Esophagus squamous epithelium (tissue), 5 donors: ENCODE measurements around the gene MAN2A2. TPM values are rescaled to one million over a fixed set of nuclear protein-coding genes. Genes with fewer than 3 reads are reported as not detected.

ENCODE experiments used
- DNase-seq: peaks from one replicate; lab custom pipeline; 2025; lab: John Stamatoyannopoulos, UW
- H3K27ac ChIP-seq, 4 donors: fragments of 200-600 bp; sonication (generic); one replicate each; pipeline ENCODE4 v1.5.1; 2016 to 2019; ENCODE audit warnings: mild to moderate bottlenecking in 1 of 4
- H3K27me3 ChIP-seq, 4 donors: fragments of 200-600 bp; sonication (generic); 1 replicate in 3 of 4; 2 replicates in 1 of 4; pipeline versions ENCODE4 v1.5.1 to v1.6.0; 2017 to 2021; ENCODE audit warnings: antibody characterized with exemption in 1 of 4
- H3K36me3 ChIP-seq, 3 donors: fragments of 200-600 bp; sonication (generic); one replicate each; pipeline ENCODE4 v1.5.1; 2016 to 2019
- H3K4me1 ChIP-seq, 3 donors: fragments of 200-600 bp; sonication (generic); one replicate each; pipeline ENCODE4 v1.5.1; 2017 to 2019
- H3K4me3 ChIP-seq, 4 donors: fragments of 200-600 bp; sonication (generic); 1 replicate in 3 of 4; 2 replicates in 1 of 4; pipeline ENCODE4 v1.5.1; 2016 to 2019; ENCODE audit warnings: mild to moderate bottlenecking in 2 of 4, moderate library complexity in 1 of 4
- H3K9me3 ChIP-seq, 3 donors: fragments of 200-600 bp; sonication (generic); one replicate each; pipeline ENCODE4 v1.5.1; 2016 to 2019
- POLR2A ChIP-seq, 4 donors: fragments of 450-650 bp; IDR thresholded peaks; one replicate each; pipeline ENCODE4 v1.6.1; 2017; ENCODE audit warnings: antibody characterized with exemption in 4 of 4, mild to moderate bottlenecking in 4 of 4, moderate library complexity in 3 of 4
- WGBS, 2 donors: methylation state at CpG; one replicate each; pipeline ENCODE4 v1.1.5; 2018; 5-methylcytosine and 5-hydroxymethylcytosine counted together
- intact Hi-C: fragments of 100-400 bp; cut with DNase I; formaldehyde crosslinking; loops from one replicate; pipeline ENCODE4 v1.15.0; 2022
- total RNA-seq, 4 donors: library from RNA; depleted of rRNA; stranded (reverse); fragments of >200 nt; gene quantifications; one replicate each; pipeline ENCODE4 v1.1.0, GENCODE V29; 2016
- TF ChIP-seq, protein P1 (sequence below), 6 experiments: fragments of 450-650 bp in 4 of 6; fragments of 200-600 bp in 2 of 6; sonication (generic) in 2 of 6; IDR thresholded peaks; one replicate each; pipeline ENCODE4 v1.5.1; 2016 to 2019; ENCODE audit warnings: antibody characterized with exemption in 6 of 6, mild to moderate bottlenecking in 4 of 6, moderate library complexity in 4 of 6
- donor health status: DM: yes; HTN: yes; CAD: no.

Gene MAN2A2
- total RNA-seq, 4 donors from 2014 or later, result 9.9 to 25.2 (median 12.1) TPM

DNA sequence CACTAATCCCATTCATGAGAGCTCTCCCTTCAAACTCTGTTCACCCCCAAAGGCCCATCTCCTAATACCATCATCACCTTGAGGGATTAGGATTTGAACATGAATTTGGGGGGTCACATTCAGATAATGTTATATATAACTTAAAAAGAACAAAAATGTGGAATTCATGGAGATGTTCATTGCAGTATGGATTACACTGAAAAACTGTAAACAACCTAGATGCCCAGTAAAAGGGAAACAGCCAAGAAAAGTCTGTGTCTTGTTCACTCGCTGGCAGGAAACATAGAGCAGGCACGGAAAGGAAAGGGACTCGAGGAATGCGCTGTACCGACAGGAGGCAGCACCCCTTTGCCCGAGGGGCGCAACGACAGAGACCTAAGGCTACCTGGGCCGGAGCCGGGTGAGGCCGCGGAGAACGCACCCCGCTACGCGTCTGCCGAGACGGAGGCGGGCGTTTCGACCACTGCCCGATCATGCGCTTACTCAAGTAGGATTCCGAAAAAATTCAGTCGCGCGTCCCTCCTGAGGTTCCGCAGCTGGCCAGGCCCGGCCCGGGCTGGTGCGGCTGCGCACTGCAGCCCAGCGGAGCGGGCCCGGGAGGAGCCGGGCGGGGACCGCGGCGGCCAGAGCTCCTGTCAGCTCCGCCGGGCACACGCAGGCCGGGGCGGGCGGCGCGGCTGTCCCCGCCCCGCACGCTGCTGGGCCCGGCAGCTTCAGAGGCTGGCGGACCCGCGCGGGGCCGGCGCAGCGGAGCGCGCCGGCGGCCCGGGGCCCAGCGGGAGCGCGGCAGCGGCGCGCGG is 862 bp upstream of the MAN2A2 start:
- no peak for DNase-seq
- Histone ChIP-seq H3K27me3 (no peaks in the 10 kb centered on the region), H3K27ac (peak overlapping the region; percentile 90 to 97 (median 92)), H3K4me1 (peaks cover 14 to 34% (median 14%) of the 10 kb centered on the region in 3 donors), H3K4me3 (peak overlapping the region; percentile 74 to 99 (median 88)), H3K36me3 (peaks cover 11 to 25% (median 23%) of the 10 kb centered on the region in 3 donors), H3K9me3 (no peaks in the 10 kb centered on the region)
- TF ChIP-seq, protein P1, sequence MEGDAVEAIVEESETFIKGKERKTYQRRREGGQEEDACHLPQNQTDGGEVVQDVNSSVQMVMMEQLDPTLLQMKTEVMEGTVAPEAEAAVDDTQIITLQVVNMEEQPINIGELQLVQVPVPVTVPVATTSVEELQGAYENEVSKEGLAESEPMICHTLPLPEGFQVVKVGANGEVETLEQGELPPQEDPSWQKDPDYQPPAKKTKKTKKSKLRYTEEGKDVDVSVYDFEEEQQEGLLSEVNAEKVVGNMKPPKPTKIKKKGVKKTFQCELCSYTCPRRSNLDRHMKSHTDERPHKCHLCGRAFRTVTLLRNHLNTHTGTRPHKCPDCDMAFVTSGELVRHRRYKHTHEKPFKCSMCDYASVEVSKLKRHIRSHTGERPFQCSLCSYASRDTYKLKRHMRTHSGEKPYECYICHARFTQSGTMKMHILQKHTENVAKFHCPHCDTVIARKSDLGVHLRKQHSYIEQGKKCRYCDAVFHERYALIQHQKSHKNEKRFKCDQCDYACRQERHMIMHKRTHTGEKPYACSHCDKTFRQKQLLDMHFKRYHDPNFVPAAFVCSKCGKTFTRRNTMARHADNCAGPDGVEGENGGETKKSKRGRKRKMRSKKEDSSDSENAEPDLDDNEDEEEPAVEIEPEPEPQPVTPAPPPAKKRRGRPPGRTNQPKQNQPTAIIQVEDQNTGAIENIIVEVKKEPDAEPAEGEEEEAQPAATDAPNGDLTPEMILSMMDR (IDR thresholded peaks at IDR 0.05), result peak; percentile 77 to 86 (median 80)
- peak in 3 of 4 donors; percentile 31 to 56 (median 53) for TF ChIP-seq POLR2A (IDR thresholded peaks at IDR 0.05)
- 0% methylated on average over 4 to 20 of the region's 71 CpGs for WGBS, 2 donors
- intact Hi-C loops, result no loop called here

DNA sequence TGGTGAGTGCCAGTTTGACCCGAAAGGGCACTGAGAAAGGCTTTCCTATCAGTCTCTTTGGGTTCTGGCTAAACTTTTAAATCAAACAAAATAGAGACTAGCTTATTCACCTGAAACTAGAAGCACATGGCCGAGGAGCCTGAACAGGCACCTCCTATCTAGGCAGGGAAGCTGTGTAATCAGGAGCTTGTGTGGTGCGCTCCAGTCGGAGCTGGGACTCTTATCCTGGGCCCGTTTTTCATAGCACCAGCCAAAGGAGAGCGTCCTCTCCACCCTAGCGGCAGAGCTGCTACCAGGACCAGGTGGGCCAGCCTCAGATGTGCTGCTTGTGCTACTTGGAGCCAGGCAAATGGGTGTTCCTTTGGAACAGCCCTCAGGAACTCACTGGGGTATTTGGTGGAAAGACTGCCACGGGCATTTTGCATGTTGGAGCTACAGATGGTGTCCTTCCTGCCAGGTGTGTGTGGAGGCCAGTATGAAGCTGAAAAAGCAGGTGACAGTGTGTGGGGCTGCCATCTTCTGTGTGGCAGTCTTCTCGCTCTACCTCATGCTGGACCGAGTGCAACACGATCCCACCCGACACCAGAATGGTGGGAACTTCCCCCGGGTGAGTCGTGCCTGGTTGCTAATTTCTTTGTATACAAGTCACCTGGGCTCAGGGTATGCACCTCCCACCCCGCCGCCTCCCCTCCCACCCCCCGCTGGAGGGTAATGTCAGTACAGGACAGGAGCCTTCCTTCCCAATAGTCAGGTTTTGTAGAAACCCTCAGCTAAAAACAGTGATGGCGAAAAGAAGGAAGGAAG is 833 bp downstream of the MAN2A2 start:
- WGBS, 2 donors, result 44 to 54% methylated on average over 6 to 10 of the region's 18 CpGs
- Histone ChIP-seq H3K27me3 (no peaks in the 10 kb centered on the region), H3K4me3 (peak overlapping the region; percentile 74 to 99 (median 88)), H3K4me1 (peaks cover 14 to 34% (median 14%) of the 10 kb centered on the region in 3 donors), H3K9me3 (no peaks in the 10 kb centered on the region), H3K27ac (peak overlapping the region; percentile 90 to 97 (median 91)), H3K36me3 (peaks cover 11 to 42% (median 27%) of the 10 kb centered on the region in 3 donors)
- no peak for TF ChIP-seq POLR2A (IDR thresholded peaks at IDR 0.05)
- TF ChIP-seq, protein P1 (IDR thresholded peaks at IDR 0.05), result peak in 1 of 6 experiments; percentile 23
- DNase-seq, result no peak
- intact Hi-C loops, result no loop called here

DNA sequence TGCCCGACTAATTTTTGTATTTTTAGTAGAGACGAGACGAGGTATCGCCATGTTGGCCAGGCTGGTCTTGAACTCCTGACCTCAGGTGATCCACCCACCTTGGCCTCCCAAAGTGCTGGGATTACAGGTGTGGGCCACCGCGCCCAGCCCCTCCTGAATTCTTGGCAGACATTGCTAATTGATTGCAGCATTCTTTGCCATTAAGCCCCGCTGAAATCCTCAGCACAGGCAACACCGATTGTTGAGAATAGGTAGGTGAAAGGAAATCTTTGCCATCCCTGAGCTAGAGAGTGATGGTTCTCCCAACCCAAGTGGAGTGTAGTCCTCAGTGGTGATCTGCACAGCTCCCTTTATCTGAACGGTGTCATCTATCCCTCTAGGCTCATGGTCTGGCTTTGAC is 1.6 kb downstream of the MAN2A2 start:
- intact Hi-C loops, result no loop called here
- DNase-seq, result no peak

DNA sequence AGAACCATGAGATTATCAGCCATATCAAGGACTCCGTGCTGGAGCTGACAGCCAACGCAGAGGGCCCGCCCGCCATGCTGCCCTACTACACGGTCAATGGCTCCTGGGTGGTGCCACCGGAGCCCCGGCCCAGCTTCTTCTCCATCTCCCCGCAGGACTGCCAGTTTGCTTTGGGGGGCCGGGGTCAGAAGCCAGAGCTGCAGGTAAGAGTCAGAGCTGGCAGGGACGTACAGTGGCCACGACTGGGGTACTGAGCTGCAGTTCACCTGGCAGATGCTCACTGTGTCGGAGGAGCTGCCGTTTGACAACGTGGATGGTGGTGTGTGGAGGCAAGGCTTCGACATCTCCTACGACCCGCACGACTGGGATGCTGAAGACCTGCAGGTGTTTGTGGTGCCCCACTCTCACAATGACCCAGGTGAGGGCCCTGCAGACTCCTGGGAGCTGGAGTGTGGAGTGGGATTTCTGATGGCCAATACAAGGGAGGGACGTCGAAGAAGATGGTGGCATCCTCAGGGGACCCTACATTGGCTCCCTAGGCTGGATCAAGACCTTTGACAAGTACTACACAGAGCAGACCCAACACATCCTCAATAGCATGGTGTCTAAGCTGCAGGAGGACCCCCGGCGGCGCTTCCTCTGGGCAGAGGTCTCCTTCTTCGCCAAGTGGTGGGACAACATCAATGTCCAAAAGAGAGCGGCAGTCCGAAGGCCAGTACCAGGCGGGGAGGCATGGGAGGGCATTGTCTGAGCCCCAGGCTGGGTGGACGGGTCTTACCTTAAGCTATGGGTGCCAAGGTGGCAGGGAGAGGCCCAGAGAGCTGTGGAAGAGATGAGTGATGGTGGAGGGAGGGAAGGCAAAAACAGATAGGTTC is 2.4 kb downstream of the MAN2A2 start:
- no peak overlapping the region for H3K4me3 ChIP-seq
- H3K27me3 ChIP-seq, result no peaks in the 10 kb centered on the region
- WGBS, 2 donors, result 95% methylated on average over 9 to 12 of the region's 28 CpGs
- H3K9me3 ChIP-seq, result no peaks in the 10 kb centered on the region
- no peak overlapping the region for H3K27ac ChIP-seq
- TF ChIP-seq POLR2A (IDR thresholded peaks at IDR 0.05), result no peak
- TF ChIP-seq, protein P1 (IDR thresholded peaks at IDR 0.05), result no peak
- no peak for DNase-seq
- intact Hi-C loops, result no loop called here
- H3K4me1 ChIP-seq, result peaks cover 14 to 34% (median 14%) of the 10 kb centered on the region in 3 donors
- H3K36me3 ChIP-seq, result peaks cover 13 to 58% (median 35%) of the 10 kb centered on the region in 3 donors

More for the DNA sequence above, 1.6 kb downstream of the MAN2A2 start:
- peaks cover 11 to 50% (median 27%) of the 10 kb centered on the region in 3 donors for H3K36me3 ChIP-seq
- peaks cover 14 to 34% (median 14%) of the 10 kb centered on the region in 3 donors for H3K4me1 ChIP-seq
- H3K9me3 ChIP-seq, result no peaks in the 10 kb centered on the region
- TF ChIP-seq POLR2A (IDR thresholded peaks at IDR 0.05), result no peak
- TF ChIP-seq, protein P1 (IDR thresholded peaks at IDR 0.05), result no peak
- WGBS, 2 donors, result 82 to 89% methylated on average over 3 to 8 of the region's 9 CpGs
- H3K27me3 ChIP-seq, result no peaks in the 10 kb centered on the region
- no peak overlapping the region for H3K4me3 ChIP-seq
- no peak overlapping the region for H3K27ac ChIP-seq
